ENCODE measurements around the gene GPR35.

The GPR35 gene

GRCh38 chr2:240624950-240625621 is at the start of gene GPR35:
Gene GPR35, plus strand, starts transcription at chr2:240625480. Its CDS starts 4,473 bp downstream, at chr2:240629953.
- DNase-seq, result no peak

GRCh38 chr2:240576036-240576435 is 49.2 kb upstream of the GPR35 start:
- no peak for DNase-seq

GRCh38 chr2:240576436-240577205 is 48.7 kb upstream of the GPR35 start:
- DNase-seq, result no peak

- no peak for DNase-seq
Measured at GRCh38 chr2:240577281-240578109, 47.8 kb upstream of the GPR35 start.

GRCh38 chr2:240578110-240578450 is 47.2 kb upstream of the GPR35 start:
- DNase-seq, result no peak

- no peak for DNase-seq
Measured at GRCh38 chr2:240578488-240578887, 46.8 kb upstream of the GPR35 start.

- DNase-seq, result no peak
Measured at GRCh38 chr2:240579071-240579762, 46.1 kb upstream of the GPR35 start.

GRCh38 chr2:240579771-240580614 is 45.3 kb upstream of the GPR35 start:
- no peak for DNase-seq

- DNase-seq, result no peak
Measured at GRCh38 chr2:240581811-240582210, 43.5 kb upstream of the GPR35 start.

GRCh38 chr2:240582781-240583180 is 42.5 kb upstream of the GPR35 start:
- DNase-seq, result no peak

- no peak for DNase-seq
Measured at GRCh38 chr2:240583774-240584173, 41.5 kb upstream of the GPR35 start.

- no peak for DNase-seq
Measured at GRCh38 chr2:240584486-240585031, 40.7 kb upstream of the GPR35 start.

GRCh38 chr2:240585101-240585500 is 40.2 kb upstream of the GPR35 start:
- DNase-seq, result no peak

- DNase-seq, result no peak
Measured at GRCh38 chr2:240585681-240586197, 39.5 kb upstream of the GPR35 start.

GRCh38 chr2:240586198-240586918 is 38.9 kb upstream of the GPR35 start, which contains the start of gene CAPN10:
Gene CAPN10, plus strand, starts transcription at chr2:240586734. Its CDS starts 178 bp downstream, at chr2:240586912.
- peak; percentile 92 for DNase-seq

GRCh38 chr2:240586919-240587800 is 38.1 kb upstream of the GPR35 start:
- DNase-seq, result peak; percentile 68

- no peak for DNase-seq
Measured at GRCh38 chr2:240588006-240588655, 37.1 kb upstream of the GPR35 start.

- DNase-seq, result no peak
Measured at GRCh38 chr2:240588669-240589068, 36.6 kb upstream of the GPR35 start.

GRCh38 chr2:240589375-240589774 is 35.9 kb upstream of the GPR35 start:
- DNase-seq, result no peak
